Trophoblast cell (in vitro differentiated cells and primary cell): ENCODE measurements around the gene FLNB.

ENCODE experiments used
- DNase-seq, 2 donors: peaks; one replicate each; pipeline ENCODE4 v3.0.0-alpha.2; 2016
- H2AFZ ChIP-seq: 2 replicates; pipeline ENCODE4 v1.6.1; 2013; ENCODE audit warnings: low read length, moderate library complexity, mild to moderate bottlenecking; ENCODE audit not compliant: insufficient read depth, poor library complexity
- H2AK5ac ChIP-seq: 2 replicates; pipeline ENCODE4 v1.6.1; 2013; ENCODE audit warnings: mild to moderate bottlenecking, low read length
- H2BK120ac ChIP-seq: 2 replicates; pipeline ENCODE4 v1.6.1; 2013; ENCODE audit warnings: low read length, mild to moderate bottlenecking, moderate library complexity; ENCODE audit not compliant: insufficient read depth, poor library complexity
- H2BK12ac ChIP-seq: 2 replicates; pipeline ENCODE4 v1.6.1; 2013; ENCODE audit warnings: mild to moderate bottlenecking, low read length, moderate library complexity
- H2BK5ac ChIP-seq: 2 replicates; pipeline ENCODE4 v1.6.1; 2013; ENCODE audit warnings: low read length, low read depth, moderate library complexity, mild to moderate bottlenecking; ENCODE audit not compliant: poor library complexity
- H3K14ac ChIP-seq: 2 replicates; pipeline ENCODE4 v1.6.1; 2013; ENCODE audit warnings: mild to moderate bottlenecking, low read length
- H3K18ac ChIP-seq: 2 replicates; pipeline ENCODE4 v1.6.1; 2013; ENCODE audit warnings: mild to moderate bottlenecking, low read length
- H3K23ac ChIP-seq: 2 replicates; pipeline ENCODE4 v1.6.1; 2013; ENCODE audit warnings: low read length
- H3K27ac ChIP-seq: 2 replicates; pipeline ENCODE4 v1.5.1; 2013; ENCODE audit warnings: low read depth, mild to moderate bottlenecking, inconsistent platforms, low read length, moderate library complexity
- H3K27me3 ChIP-seq: 2 replicates; pipeline ENCODE4 v1.6.1; 2013; ENCODE audit warnings: inconsistent platforms, mild to moderate bottlenecking, low read length, moderate library complexity; ENCODE audit not compliant: insufficient read depth
- H3K36me3 ChIP-seq, 2 experiments: 1 replicate in 1 of 2; 2 replicates in 1 of 2; pipeline ENCODE4 v1.6.1; 2013; ENCODE audit warnings: low read length in 2 of 2, mild to moderate bottlenecking in 2 of 2, moderate library complexity in 1 of 2; ENCODE audit not compliant: insufficient read depth in 2 of 2, control insufficient read depth in 1 of 2
- H3K4ac ChIP-seq: 2 replicates; pipeline ENCODE4 v1.6.1; 2013; ENCODE audit warnings: low read depth, mild to moderate bottlenecking, low read length, moderate library complexity
- H3K4me1 ChIP-seq, 2 experiments: 1 replicate in 1 of 2; 2 replicates in 1 of 2; pipeline ENCODE4 v1.6.1; 2013; ENCODE audit warnings: low read length in 2 of 2, mild to moderate bottlenecking in 2 of 2, moderate library complexity in 1 of 2; ENCODE audit not compliant: insufficient read depth in 2 of 2, control insufficient read depth in 1 of 2
- H3K4me2 ChIP-seq: 2 replicates; pipeline ENCODE4 v1.6.1; 2013; ENCODE audit warnings: inconsistent platforms, mild to moderate bottlenecking, low read length, moderate library complexity
- H3K4me3 ChIP-seq: 2 replicates; pipeline ENCODE4 v1.5.1; 2013; ENCODE audit warnings: mild to moderate bottlenecking, low read depth, low read length, inconsistent platforms
- H3K79me1 ChIP-seq: one replicate; pipeline ENCODE4 v1.6.1; 2013; ENCODE audit warnings: low read length
- H3K79me2 ChIP-seq: 2 replicates; pipeline ENCODE4 v1.6.1; 2013; ENCODE audit warnings: low read length, mild to moderate bottlenecking; ENCODE audit not compliant: control insufficient read depth, insufficient read depth, poor library complexity
- H3K9ac ChIP-seq: 2 replicates; pipeline ENCODE4 v1.6.1; 2013; ENCODE audit warnings: mild to moderate bottlenecking, low read length
- H3K9me3 ChIP-seq: 2 replicates; pipeline ENCODE4 v1.6.1; 2013; ENCODE audit warnings: low read depth, mild to moderate bottlenecking, control low read depth, inconsistent platforms, low read length; ENCODE audit not compliant: insufficient read depth
- H4K12ac ChIP-seq: 2 replicates; pipeline ENCODE4 v1.6.1; 2013; ENCODE audit warnings: low read depth, mild to moderate bottlenecking, low read length, moderate library complexity
- H4K8ac ChIP-seq: 2 replicates; pipeline ENCODE4 v1.6.1; 2013; ENCODE audit warnings: low read depth, mild to moderate bottlenecking, low read length, moderate library complexity
- H4K91ac ChIP-seq: one replicate; pipeline ENCODE4 v1.6.1; 2013; ENCODE audit warnings: low read depth, mild to moderate bottlenecking, low read length, moderate library complexity
- WGBS: extraction: QIAGEN DNeasy Blood & Tissue Kit; methylation state at CpG from one replicate; pipeline ENCODE4 v1.1.7; 2013; ENCODE audit warnings: missing lambda C conversion rate; ENCODE audit not compliant: insufficient read length, insufficient coverage; ENCODE audit errors: extremely low coverage; 5-methylcytosine and 5-hydroxymethylcytosine counted together

The FLNB gene

GRCh38 chr3:57978316-57978715 is 29.9 kb upstream of the FLNB start:
- Histone ChIP-seq H4K91ac (no peak overlapping the region), H2BK120ac (no peak overlapping the region), H3K4me1 (peaks cover 7 to 19% of the 10 kb centered on the region in 2 experiments), H3K27ac (no peak overlapping the region), H4K12ac (no peak overlapping the region), H3K9ac (no peak overlapping the region), H3K79me1 (peaks cover 15% of the 10 kb centered on the region), H3K27me3 (no peaks in the 10 kb centered on the region), H2AK5ac (no peak overlapping the region), H3K4me2 (no peak overlapping the region), H3K36me3 (no peaks in the 10 kb centered on the region), H3K14ac (no peak overlapping the region), H3K4me3 (no peak overlapping the region), H3K9me3 (no peaks in the 10 kb centered on the region), H3K18ac (no peak overlapping the region), H4K8ac (no peak overlapping the region), H3K4ac (no peak overlapping the region), H2BK12ac (no peak overlapping the region), H3K23ac (no peak overlapping the region), H2BK5ac (no peak overlapping the region), H3K79me2 (no peaks in the 10 kb centered on the region), H2AFZ (no peak overlapping the region)
- DNase-seq: no peak
- WGBS: no CpG with 5 or more reads among the region's 8 CpGs

GRCh38 chr3:57980416-57980815 is 27.8 kb upstream of the FLNB start:
- H3K18ac ChIP-seq: no peak overlapping the region
- H2BK12ac ChIP-seq: peak overlapping the region; percentile 26
- H3K9me3 ChIP-seq: no peaks in the 10 kb centered on the region
- WGBS: no CpG with 5 or more reads among the region's 1 CpG
- no peaks in the 10 kb centered on the region for H3K36me3 ChIP-seq
- H3K4me1 ChIP-seq: peaks cover 2 to 9% of the 10 kb centered on the region in 2 experiments
- no peak overlapping the region for H3K4me2 ChIP-seq
- no peak overlapping the region for H3K4me3 ChIP-seq
- H2BK5ac ChIP-seq: no peak overlapping the region
- no peak overlapping the region for H3K23ac ChIP-seq
- H3K4ac ChIP-seq: no peak overlapping the region
- no peak for DNase-seq
- no peak overlapping the region for H4K91ac ChIP-seq
- H2BK120ac ChIP-seq: no peak overlapping the region
- H3K14ac ChIP-seq: no peak overlapping the region
- H3K27ac ChIP-seq: no peak overlapping the region
- H2AK5ac ChIP-seq: no peak overlapping the region
- no peak overlapping the region for H4K8ac ChIP-seq
- H3K79me2 ChIP-seq: no peaks in the 10 kb centered on the region
- peaks cover 3% of the 10 kb centered on the region for H3K79me1 ChIP-seq
- no peak overlapping the region for H2AFZ ChIP-seq
- H4K12ac ChIP-seq: no peak overlapping the region
- no peaks in the 10 kb centered on the region for H3K27me3 ChIP-seq
- H3K9ac ChIP-seq: no peak overlapping the region

- H4K91ac ChIP-seq: no peak overlapping the region
- H3K79me1 ChIP-seq: peaks cover 2% of the 10 kb centered on the region
- no peak overlapping the region for H2AFZ ChIP-seq
- DNase-seq: no peak
- no peak overlapping the region for H2BK120ac ChIP-seq
- no CpG with 5 or more reads among the region's 10 CpGs for WGBS
- H3K4ac ChIP-seq: no peak overlapping the region
- no peak overlapping the region for H2BK5ac ChIP-seq
- H3K9me3 ChIP-seq: no peaks in the 10 kb centered on the region
- no peak overlapping the region for H3K4me3 ChIP-seq
- H3K27ac ChIP-seq: no peak overlapping the region
- H4K12ac ChIP-seq: no peak overlapping the region
- H3K9ac ChIP-seq: no peak overlapping the region
- no peak overlapping the region for H2AK5ac ChIP-seq
- no peak overlapping the region for H3K14ac ChIP-seq
- H2BK12ac ChIP-seq: no peak overlapping the region
- H3K18ac ChIP-seq: no peak overlapping the region
- no peaks in the 10 kb centered on the region for H3K36me3 ChIP-seq
- no peaks in the 10 kb centered on the region for H3K79me2 ChIP-seq
- no peak overlapping the region for H3K4me2 ChIP-seq
- no peaks in the 10 kb centered on the region for H3K27me3 ChIP-seq
- peaks cover 2 to 9% of the 10 kb centered on the region in 2 experiments for H3K4me1 ChIP-seq
- H4K8ac ChIP-seq: no peak overlapping the region
- H3K23ac ChIP-seq: no peak overlapping the region
Measured at GRCh38 chr3:57981483-57982087, 26.6 kb upstream of the FLNB start.

GRCh38 chr3:57982561-57983243 is 25.5 kb upstream of the FLNB start:
- Histone ChIP-seq H3K4me2 (no peak overlapping the region), H2BK5ac (no peak overlapping the region), H4K12ac (no peak overlapping the region), H4K8ac (no peak overlapping the region), H3K14ac (no peak overlapping the region), H3K9me3 (no peaks in the 10 kb centered on the region), H3K27ac (no peak overlapping the region), H4K91ac (no peak overlapping the region), H3K79me1 (peaks cover 2% of the 10 kb centered on the region), H3K4me3 (no peak overlapping the region), H2BK12ac (peak overlapping the region; percentile 44), H3K27me3 (no peaks in the 10 kb centered on the region), H3K4ac (no peak overlapping the region), H3K36me3 (no peaks in the 10 kb centered on the region), H2AFZ (no peak overlapping the region), H3K79me2 (no peaks in the 10 kb centered on the region), H3K4me1 (peaks cover 2 to 9% of the 10 kb centered on the region in 2 experiments), H2BK120ac (no peak overlapping the region), H3K23ac (no peak overlapping the region), H3K18ac (no peak overlapping the region), H2AK5ac (peak overlapping the region; percentile 9), H3K9ac (no peak overlapping the region)
- no peak for DNase-seq
- no CpG with 5 or more reads among the region's 9 CpGs for WGBS
